T-cell (primary cell): ENCODE results near the gene ZNF429. TPM values are rescaled to one million over a fixed set of nuclear protein-coding genes. Genes with fewer than 3 reads are reported as not detected.
A peak's percentile ranks its signal among the peaks of the same experiment; 100 is the strongest.

Experiments
- ATAC-seq, 4 experiments: fragments of 200-7000 bp in 3 of 4; fragments of 150-1000 bp in 1 of 4; cut with Tn5 transposase; replicated peaks in 1 of 4; 1 replicate in 3 of 4; 2 replicates in 1 of 4; pipeline ENCODE4 v1.10.0; 2021; ENCODE audit warnings: moderate library complexity in 3 of 4, mild to moderate bottlenecking in 2 of 4, moderate number of reproducible peaks in 1 of 4
- CTCF ChIA-PET, 2 donors: fragments of 300-600 bp; sonication (Branson Sonifier 250); formaldehyde crosslinking; loops; one replicate each; lab custom pipeline; 2022; ENCODE audit warnings: antibody characterized with exemption in 2 of 2; lab: Charles Lee
- POLR2A ChIA-PET, 2 donors: fragments of 300-600 bp; sonication (Branson Sonifier 250); formaldehyde crosslinking; loops; one replicate each; lab custom pipeline; 2022; ENCODE audit warnings: antibody characterized with exemption in 2 of 2; lab: Charles Lee
- DNase-seq, 35 experiments: peaks; one replicate each; pipeline versions ENCODE4 v3.0.0 to v3.0.0-alpha.2; 2013 to 2023
- H3K27ac ChIP-seq: one replicate; pipeline ENCODE4 v1.5.1; 2013; ENCODE audit warnings: low read length
- H3K27me3 ChIP-seq, 2 experiments: replicated peaks in 1 of 2; 1 replicate in 1 of 2; 2 replicates in 1 of 2; pipeline versions ENCODE4 v1.6.1 to v1.7.0; 2013; ENCODE audit warnings: low read length in 1 of 2, mixed read lengths in 1 of 2; ENCODE audit not compliant: control insufficient read depth in 2 of 2, insufficient read depth in 2 of 2; ENCODE audit errors: extremely low read depth in 1 of 2
- H3K36me3 ChIP-seq, 2 donors: 1 replicate in 1 of 2; 2 replicates in 1 of 2; pipeline versions ENCODE4 v1.6.1 to v1.7.0; 2013; ENCODE audit warnings: low read length in 1 of 2; ENCODE audit not compliant: control insufficient read depth in 2 of 2, insufficient read depth in 1 of 2; ENCODE audit errors: extremely low read depth in 1 of 2
- H3K4me1 ChIP-seq, 2 experiments: 1 replicate in 1 of 2; 2 replicates in 1 of 2; pipeline versions ENCODE4 v1.6.1 to v1.7.0; 2013; ENCODE audit warnings: low read length in 2 of 2, mixed read lengths in 1 of 2; ENCODE audit not compliant: insufficient read depth in 2 of 2, control insufficient read depth in 1 of 2; ENCODE audit errors: extremely low read depth in 1 of 2
- H3K4me3 ChIP-seq, 2 donors: 1 replicate in 1 of 2; 2 replicates in 1 of 2; pipeline versions ENCODE4 v1.5.1 to v1.7.0; 2013; ENCODE audit warnings: mild to moderate bottlenecking in 2 of 2, low read length in 1 of 2, moderate library complexity in 1 of 2; ENCODE audit not compliant: control insufficient read depth in 1 of 2; ENCODE audit errors: extremely low read depth in 1 of 2
- H3K9me3 ChIP-seq: 2 replicates; pipeline ENCODE4 v1.7.0; 2013
- H3K27ac Mint-ChIP-seq, 2 donors: one replicate each; pipeline ENCODE4 v1.8.0; 2020 to 2021; ENCODE audit warnings: mild to moderate bottlenecking in 2 of 2, mixed read lengths in 2 of 2
- H3K27me3 Mint-ChIP-seq, 2 donors: one replicate each; pipeline ENCODE4 v1.8.0; 2021 to 2022; ENCODE audit warnings: mixed read lengths in 2 of 2
- H3K36me3 Mint-ChIP-seq: one replicate; pipeline ENCODE4 v1.8.0; 2021; ENCODE audit warnings: mixed read lengths
- H3K4me1 Mint-ChIP-seq, 3 donors: one replicate each; pipeline ENCODE4 v1.8.0; 2020 to 2022; ENCODE audit warnings: mixed read lengths in 3 of 3, mild to moderate bottlenecking in 1 of 3
- H3K4me3 Mint-ChIP-seq, 3 donors: one replicate each; pipeline ENCODE4 v1.8.0; 2020 to 2022; ENCODE audit warnings: mild to moderate bottlenecking in 3 of 3, mixed read lengths in 3 of 3, moderate library complexity in 3 of 3
- H3K9me3 Mint-ChIP-seq, 3 donors: one replicate each; pipeline ENCODE4 v1.8.0; 2020 to 2022; ENCODE audit warnings: mixed read lengths in 3 of 3
- WGBS: methylation state at CpG from one replicate; pipeline ENCODE4 v1.1.5; 2013; ENCODE audit warnings: missing lambda C conversion rate; ENCODE audit not compliant: insufficient coverage; 5-methylcytosine and 5-hydroxymethylcytosine counted together
- total RNA-seq, 35 experiments: library from RNA in 6 of 35; stranded (reverse) in 6 of 35; fragments of 120-200 nt in 1 of 35; gene quantifications; one replicate each; pipeline versions ENCODE4 v1.2.1 to v1.2.4 and lab custom pipeline; 2013 to 2026

Gene ZNF429
- total RNA-seq (10 to 100 TPM; 14.6 to 26.8 (median 24.3) TPM), total RNA-seq (lab: John Stamatoyannopoulos, UW) (3.8 to 41.1 (median 12.4) reads per million in 29 experiments)
- 12.9 TPM for total RNA-seq (2013)

- CTCF ChIA-PET = interaction anchor here (0.6 to 2.5 kb wide), 12 partner anchors 22 to 547 kb away, joined by 3 to 20 read pairs (median 4); partner anchors contain the start of genes ZNF100 (in 1 of the 2) and ZNF431 (in 1 of the 2)
- peak within 1 kb of the TSS; percentile 78 to 100 for H3K4me3 ChIP-seq
- WGBS = under 1% methylated on average over 30 of the region's 43 CpGs
These were observed at the start of gene ZNF429 for GRCh38 chr19:21505459-21506451. ZNF429 (plus strand) TSS chr19:21505602; CDS start chr19:21505772, 170 bp downstream.

GRCh38 chr19:21460686-21461085, 44.7 kb upstream of the ZNF429 start:
- Mint-ChIP-seq H3K4me3 (no peak overlapping the region), H3K9me3 (peaks cover 11 to 26% (median 16%) of the 10 kb centered on the region in 3 donors), H3K4me1 (peaks cover 0 to 6% (median 2%) of the 10 kb centered on the region in 3 donors), H3K27me3 (peaks cover 4 to 10% of the 10 kb centered on the region in 2 donors), H3K36me3 (peaks cover 9% of the 10 kb centered on the region), H3K27ac (no peak overlapping the region)
- ChIA-PET POLR2A (no interaction called here), CTCF (no interaction called here)
- peaks cover 0 to 11% of the 10 kb centered on the region in 2 experiments for H3K4me1 ChIP-seq
- peaks cover 3% of the 10 kb centered on the region for H3K9me3 ChIP-seq
- no peak for ATAC-seq
- DNase-seq = no peak
- no peak overlapping the region for H3K4me3 ChIP-seq
- H3K27me3 ChIP-seq = peaks cover 0 to 13% of the 10 kb centered on the region in 2 experiments
- no peak overlapping the region for H3K27ac ChIP-seq
- H3K36me3 ChIP-seq = no peaks in the 10 kb centered on the region

More at GRCh38 chr19:21505459-21506451, at the start of gene ZNF429:
- peaks cover 0 to 7% (median 3%) of the 10 kb centered on the region in 3 donors for H3K9me3 Mint-ChIP-seq
- ATAC-seq (peak; percentile 99 to 100 (median 100)), DNase-seq (peak; percentile 82 to 95 (median 91))
- peaks cover 26% of the 10 kb centered on the region for H3K36me3 Mint-ChIP-seq
- H3K27ac ChIP-seq = peak within 1 kb of the TSS; percentile 90
- peaks cover 0 to 4% of the 10 kb centered on the region in 2 donors for H3K36me3 ChIP-seq
- POLR2A ChIA-PET = interaction anchor here (0.5 to 1.9 kb wide), 16 partner anchors 62 to 1974 kb away, joined by 3 to 22 read pairs (median 4); partner anchors contain the start of genes ZNF100 (in 1 of the 2), ZNF43 (in 1 of the 2), ZNF493 (in 1 of the 2) and ZNF708 (in 1 of the 2)
- no peaks in the 10 kb centered on the region for H3K27me3 ChIP-seq
- peak within 1 kb of the TSS; percentile 99 for H3K27ac Mint-ChIP-seq
- H3K4me3 Mint-ChIP-seq = peak within 1 kb of the TSS; percentile 100
- peaks cover 9 to 32% of the 10 kb centered on the region in 2 experiments for H3K4me1 ChIP-seq
- H3K9me3 ChIP-seq = no peaks in the 10 kb centered on the region
- no peaks in the 10 kb centered on the region for H3K27me3 Mint-ChIP-seq
- H3K4me1 Mint-ChIP-seq = peaks cover 44 to 49% (median 48%) of the 10 kb centered on the region in 3 donors

- CTCF ChIA-PET = no interaction called here
- ATAC-seq = no peak
- H3K4me1 Mint-ChIP-seq = peaks cover 0 to 6% (median 2%) of the 10 kb centered on the region in 3 donors
These were observed 42.9 kb upstream of the ZNF429 start for GRCh38 chr19:21462540-21462939.

GRCh38 chr19:21463449-21464105, 41.8 kb upstream of the ZNF429 start:
- H3K9me3 ChIP-seq = no peaks in the 10 kb centered on the region
- peaks cover 0 to 11% of the 10 kb centered on the region in 2 experiments for H3K4me1 ChIP-seq
- H3K27ac Mint-ChIP-seq = no peak overlapping the region
- H3K4me3 Mint-ChIP-seq = peak overlapping the region; percentile 68 to 83 (median 81)
- H3K27me3 ChIP-seq = peaks cover 0 to 13% of the 10 kb centered on the region in 2 experiments
- H3K9me3 Mint-ChIP-seq = peaks cover 4 to 12% (median 9%) of the 10 kb centered on the region in 3 donors
- POLR2A ChIA-PET = interaction anchor here (0.6 kb wide), 2 partner anchors 97 to 1780 kb away, joined by 3 to 4 read pairs; no protein-coding TSS in a partner anchor
- DNase-seq (peak in 22 of 35 experiments; percentile 6 to 53 (median 30)), ATAC-seq (peak; percentile 71 to 96 (median 82))
- peaks cover 4 to 10% of the 10 kb centered on the region in 2 donors for H3K27me3 Mint-ChIP-seq
- H3K4me3 ChIP-seq = peak overlapping the region in 1 of 2 donors; percentile 77
- no peak overlapping the region for H3K27ac ChIP-seq
- CTCF ChIA-PET = interaction anchor here in 1 of 2 donors (0.6 kb wide), 1 partner anchor 165 kb away, joined by 4 read pairs; no protein-coding TSS in a partner anchor
- 6% methylated on average over 28 of the region's 38 CpGs for WGBS
- peaks cover 0 to 6% (median 2%) of the 10 kb centered on the region in 3 donors for H3K4me1 Mint-ChIP-seq
- H3K36me3 ChIP-seq = no peaks in the 10 kb centered on the region
- H3K36me3 Mint-ChIP-seq = peaks cover 3% of the 10 kb centered on the region

More at GRCh38 chr19:21462540-21462939, 42.9 kb upstream of the ZNF429 start:
- Histone ChIP-seq H3K4me3 (no peak overlapping the region), H3K36me3 (no peaks in the 10 kb centered on the region), H3K27ac (no peak overlapping the region), H3K4me1 (peaks cover 0 to 11% of the 10 kb centered on the region in 2 experiments), H3K27me3 (peaks cover 0 to 13% of the 10 kb centered on the region in 2 experiments), H3K9me3 (peaks cover 3% of the 10 kb centered on the region)
- Mint-ChIP-seq H3K36me3 (peaks cover 8% of the 10 kb centered on the region), H3K27ac (no peak overlapping the region), H3K9me3 (peaks cover 8 to 17% (median 14%) of the 10 kb centered on the region in 3 donors), H3K27me3 (peaks cover 4 to 10% of the 10 kb centered on the region in 2 donors), H3K4me3 (no peak overlapping the region)
- no peak for DNase-seq
- WGBS = 92% methylated on average over 11 of the region's 16 CpGs
- POLR2A ChIA-PET = no interaction called here

- Histone ChIP-seq H3K9me3 (no peaks in the 10 kb centered on the region), H3K36me3 (no peaks in the 10 kb centered on the region), H3K4me3 (no peak overlapping the region), H3K4me1 (peaks cover 0 to 11% of the 10 kb centered on the region in 2 experiments), H3K27me3 (peaks cover 0 to 13% of the 10 kb centered on the region in 2 experiments), H3K27ac (no peak overlapping the region)
- Mint-ChIP-seq H3K36me3 (peaks cover 3% of the 10 kb centered on the region), H3K4me1 (peaks cover 0 to 6% (median 2%) of the 10 kb centered on the region in 3 donors), H3K27ac (no peak overlapping the region), H3K9me3 (peaks cover 0 to 9% (median 4%) of the 10 kb centered on the region in 3 donors), H3K4me3 (no peak overlapping the region), H3K27me3 (peaks cover 4 to 10% of the 10 kb centered on the region in 2 donors)
- DNase-seq = no peak
- ATAC-seq = no peak
- ChIA-PET POLR2A (no interaction called here), CTCF (no interaction called here)
- whole genome bisulfite sequencing = 76% methylated on average over 3 of the region's 8 CpGs
These were observed 38.8 kb upstream of the ZNF429 start for GRCh38 chr19:21466627-21467026.
